DND-41 (cell line): ENCODE data around the gene DYNC1I1.

Source experiments
- ATAC-seq: fragments of 200-7000 bp; cut with Tn5 transposase; 3 replicates; pipeline ENCODE4 v1.9.1; 2021; ENCODE audit warnings: low read depth; ENCODE audit not compliant: insufficient read depth
- DNase-seq: peaks from one replicate; pipeline ENCODE4 v3.0.0-alpha.2; 2020
- H2AFZ ChIP-seq: 2 replicates; pipeline ENCODE4 v1.6.0; 2012; ENCODE audit warnings: low read depth, low read length
- H3K27ac ChIP-seq: 2 replicates; pipeline ENCODE4 v1.5.1; 2012; ENCODE audit warnings: low read length, inconsistent platforms
- H3K27me3 ChIP-seq: fragments of 200-600 bp; sonication (generic); 2 replicates; pipeline ENCODE4 v1.6.0; 2012; ENCODE audit warnings: low read length, mild to moderate bottlenecking, inconsistent platforms; ENCODE audit not compliant: insufficient read depth, poor library complexity
- H3K36me3 ChIP-seq: 2 replicates; pipeline ENCODE4 v1.5.1; 2012; ENCODE audit warnings: low read length, inconsistent platforms; ENCODE audit not compliant: insufficient read depth
- H3K4me1 ChIP-seq: 2 replicates; pipeline ENCODE4 v1.5.1; 2012; ENCODE audit warnings: mild to moderate bottlenecking, low read length; ENCODE audit not compliant: insufficient read depth
- H3K4me2 ChIP-seq: 2 replicates; pipeline ENCODE4 v1.6.0; 2012; ENCODE audit warnings: mild to moderate bottlenecking, moderate library complexity, low read length, inconsistent platforms; ENCODE audit not compliant: insufficient read depth
- H3K4me3 ChIP-seq, 2 experiments: fragments of 200-600 bp in 1 of 2; shearing (Covaris generic) in 1 of 2; 2 replicates each; pipeline ENCODE4 v1.5.1; 2012 to 2016; ENCODE audit warnings: inconsistent platforms in 2 of 2, low read length in 2 of 2, mild to moderate bottlenecking in 2 of 2, low read depth in 1 of 2, moderate library complexity in 1 of 2
- H3K79me2 ChIP-seq: 2 replicates; pipeline ENCODE4 v1.6.0; 2012; ENCODE audit warnings: low read length, inconsistent platforms; ENCODE audit not compliant: insufficient read depth
- H3K9ac ChIP-seq: 2 replicates; pipeline ENCODE4 v1.6.0; 2012; ENCODE audit warnings: low read depth, mild to moderate bottlenecking, inconsistent platforms, low read length, moderate library complexity
- H3K9me3 ChIP-seq: 2 replicates; pipeline ENCODE4 v1.5.1; 2012; ENCODE audit warnings: low read length, moderate library complexity, mild to moderate bottlenecking, inconsistent platforms; ENCODE audit not compliant: insufficient read depth, severe bottlenecking
- H4K20me1 ChIP-seq: 2 replicates; pipeline ENCODE4 v1.6.0; 2012; ENCODE audit warnings: low read length; ENCODE audit not compliant: insufficient read depth
- EZH2 ChIP-seq: IDR thresholded peaks from 3 replicates; pipeline ENCODE4 v1.6.1; 2012; ENCODE audit warnings: borderline replicate concordance, low read depth, mild to moderate bottlenecking, moderate library complexity, low read length, inconsistent platforms; ENCODE audit not compliant: severe bottlenecking
- TF ChIP-seq, protein P1 (sequence below): IDR thresholded peaks from 2 replicates; pipeline ENCODE4 v1.5.1; 2012; ENCODE audit warnings: borderline replicate concordance, low read length, moderate library complexity, mild to moderate bottlenecking; ENCODE audit not compliant: poor library complexity, severe bottlenecking; ENCODE audit errors: extremely low read depth

Gene DYNC1I1

DNA sequence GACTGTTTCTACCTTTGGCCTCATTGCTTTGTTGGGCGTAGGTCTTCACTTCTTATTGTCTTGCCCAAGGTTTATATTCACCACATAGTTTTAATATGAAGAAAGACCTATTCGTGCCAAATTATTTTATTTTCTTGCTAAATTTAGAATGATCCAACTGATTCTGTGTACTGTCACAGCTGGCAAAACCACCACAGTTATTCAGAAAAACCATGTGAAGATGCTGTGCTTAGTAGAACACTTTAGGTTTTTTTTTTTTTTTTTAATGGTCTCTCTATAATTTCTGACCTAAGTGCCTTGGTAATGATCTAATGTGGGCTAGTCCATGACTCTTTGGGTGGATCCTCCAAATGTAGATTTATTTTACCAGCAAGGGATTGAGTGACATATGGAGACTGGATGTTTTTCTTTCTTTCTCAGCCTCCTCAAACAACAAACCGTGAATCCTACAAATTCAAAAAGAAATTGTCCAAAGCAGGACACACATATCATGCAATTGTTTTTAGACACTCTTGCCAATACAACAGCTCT is 243.8 kb downstream of the DYNC1I1 start:
- no peak for TF ChIP-seq EZH2
- TF ChIP-seq, protein P1, sequence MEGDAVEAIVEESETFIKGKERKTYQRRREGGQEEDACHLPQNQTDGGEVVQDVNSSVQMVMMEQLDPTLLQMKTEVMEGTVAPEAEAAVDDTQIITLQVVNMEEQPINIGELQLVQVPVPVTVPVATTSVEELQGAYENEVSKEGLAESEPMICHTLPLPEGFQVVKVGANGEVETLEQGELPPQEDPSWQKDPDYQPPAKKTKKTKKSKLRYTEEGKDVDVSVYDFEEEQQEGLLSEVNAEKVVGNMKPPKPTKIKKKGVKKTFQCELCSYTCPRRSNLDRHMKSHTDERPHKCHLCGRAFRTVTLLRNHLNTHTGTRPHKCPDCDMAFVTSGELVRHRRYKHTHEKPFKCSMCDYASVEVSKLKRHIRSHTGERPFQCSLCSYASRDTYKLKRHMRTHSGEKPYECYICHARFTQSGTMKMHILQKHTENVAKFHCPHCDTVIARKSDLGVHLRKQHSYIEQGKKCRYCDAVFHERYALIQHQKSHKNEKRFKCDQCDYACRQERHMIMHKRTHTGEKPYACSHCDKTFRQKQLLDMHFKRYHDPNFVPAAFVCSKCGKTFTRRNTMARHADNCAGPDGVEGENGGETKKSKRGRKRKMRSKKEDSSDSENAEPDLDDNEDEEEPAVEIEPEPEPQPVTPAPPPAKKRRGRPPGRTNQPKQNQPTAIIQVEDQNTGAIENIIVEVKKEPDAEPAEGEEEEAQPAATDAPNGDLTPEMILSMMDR, result no peak
- H2AFZ ChIP-seq, result no peak overlapping the region

DNA sequence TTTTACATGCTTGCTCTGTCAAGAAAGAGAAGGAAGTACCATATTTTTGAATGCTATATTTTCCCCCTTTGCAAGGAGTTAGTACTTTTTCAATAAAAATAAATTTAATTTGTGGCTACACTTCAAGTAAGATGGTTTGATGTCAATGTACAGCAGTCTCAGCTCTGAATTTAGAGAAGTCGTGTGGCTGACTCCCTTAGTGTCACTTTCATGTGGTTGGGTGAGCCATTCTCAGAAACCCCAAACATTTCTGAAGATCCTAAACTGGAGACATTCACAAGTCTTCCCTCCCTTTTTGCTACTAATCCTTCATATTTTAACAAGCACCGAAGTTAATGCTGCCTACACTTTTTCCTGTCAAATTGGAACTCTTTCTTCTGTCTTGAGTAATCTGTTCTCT is 244.4 kb downstream of the DYNC1I1 start:
- ATAC-seq, result peak; percentile 78
- Histone ChIP-seq H3K27me3 (peaks cover 3% of the 10 kb centered on the region), H3K79me2 (no peaks in the 10 kb centered on the region), H3K4me3 (no peak overlapping the region), H3K4me2 (no peak overlapping the region), H4K20me1 (no peaks in the 10 kb centered on the region), H3K27ac (no peak overlapping the region), H3K9ac (no peak overlapping the region), H3K4me1 (no peaks in the 10 kb centered on the region), H3K9me3 (no peaks in the 10 kb centered on the region), H3K36me3 (no peaks in the 10 kb centered on the region), H2AFZ (no peak overlapping the region)
- peak; percentile 17 for DNase-seq
- TF ChIP-seq, protein P1, result no peak
- TF ChIP-seq EZH2, result no peak

More for the DNA sequence above, 243.8 kb downstream of the DYNC1I1 start:
- no peak overlapping the region for H3K27ac ChIP-seq
- H3K4me2 ChIP-seq, result no peak overlapping the region
- no peak overlapping the region for H3K4me3 ChIP-seq
- peaks cover 3% of the 10 kb centered on the region for H3K27me3 ChIP-seq
- H4K20me1 ChIP-seq, result no peaks in the 10 kb centered on the region
- no peaks in the 10 kb centered on the region for H3K79me2 ChIP-seq
- H3K36me3 ChIP-seq, result no peaks in the 10 kb centered on the region
- DNase-seq (no peak), ATAC-seq (no peak)
- H3K9me3 ChIP-seq, result no peaks in the 10 kb centered on the region
- H3K4me1 ChIP-seq, result no peaks in the 10 kb centered on the region
- H3K9ac ChIP-seq, result no peak overlapping the region

DNA sequence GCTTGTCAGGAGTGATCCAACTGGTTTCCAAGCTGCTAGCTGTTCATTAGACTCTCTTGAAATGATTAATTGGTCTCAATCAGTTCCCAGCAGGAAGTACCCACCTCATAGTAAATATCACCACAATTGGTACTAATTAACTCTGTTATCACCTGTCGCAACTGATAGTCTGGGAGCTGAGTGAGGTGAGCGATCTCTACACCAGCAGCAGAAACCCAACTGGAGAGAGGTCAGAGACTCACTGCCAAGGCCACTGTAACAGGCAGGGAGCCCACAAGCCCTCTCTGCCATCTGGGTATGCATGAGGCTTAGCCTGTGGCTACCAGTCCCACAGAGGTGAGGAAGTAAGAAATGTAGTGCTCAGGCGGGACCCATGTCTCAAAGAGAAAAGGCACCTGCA is 245.5 kb downstream of the DYNC1I1 start:
- H3K4me1 ChIP-seq, result no peaks in the 10 kb centered on the region
- H3K4me3 ChIP-seq, result no peak overlapping the region
- H3K79me2 ChIP-seq, result no peaks in the 10 kb centered on the region
- H2AFZ ChIP-seq, result no peak overlapping the region
- H4K20me1 ChIP-seq, result no peaks in the 10 kb centered on the region
- ATAC-seq, result no peak
- no peak overlapping the region for H3K9ac ChIP-seq
- H3K27me3 ChIP-seq, result peaks cover 3% of the 10 kb centered on the region
- H3K36me3 ChIP-seq, result no peaks in the 10 kb centered on the region
- H3K4me2 ChIP-seq, result no peak overlapping the region
- H3K9me3 ChIP-seq, result no peaks in the 10 kb centered on the region
- TF ChIP-seq, protein P1, result no peak
- no peak for TF ChIP-seq EZH2
- DNase-seq, result no peak
- no peak overlapping the region for H3K27ac ChIP-seq

DNA sequence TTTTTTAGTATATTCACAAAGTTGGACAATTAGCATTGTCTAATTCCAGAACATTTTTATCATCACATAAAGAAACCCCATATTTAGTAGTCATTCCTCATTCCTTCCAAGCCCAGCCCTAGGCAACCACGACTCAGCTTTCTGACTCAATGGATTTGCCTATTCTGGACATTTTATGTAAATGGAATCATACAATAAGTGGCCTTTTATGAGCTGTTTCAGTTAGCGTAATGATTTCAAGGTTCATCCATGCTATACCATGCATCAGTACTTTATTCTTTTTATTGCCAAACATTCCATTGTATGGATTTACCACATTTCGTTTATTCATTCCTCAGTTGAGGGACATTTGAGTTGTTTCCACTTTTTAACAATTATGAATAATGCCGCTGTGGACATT is 249.2 kb downstream of the DYNC1I1 start:
- no peaks in the 10 kb centered on the region for H3K9me3 ChIP-seq
- no peaks in the 10 kb centered on the region for H3K79me2 ChIP-seq
- H3K36me3 ChIP-seq, result no peaks in the 10 kb centered on the region
- no peak overlapping the region for H2AFZ ChIP-seq
- DNase-seq (no peak), ATAC-seq (no peak)
- H3K4me1 ChIP-seq, result no peaks in the 10 kb centered on the region
- TF ChIP-seq, protein P1, result no peak
- no peak for TF ChIP-seq EZH2
- H3K4me3 ChIP-seq, result no peak overlapping the region
- no peak overlapping the region for H3K4me2 ChIP-seq
- H3K9ac ChIP-seq, result no peak overlapping the region
- H3K27ac ChIP-seq, result no peak overlapping the region
- no peaks in the 10 kb centered on the region for H4K20me1 ChIP-seq
- H3K27me3 ChIP-seq, result peaks cover 3% of the 10 kb centered on the region
